ENCODE measurements around the gene FAM83D.
"Not testable (repeated sequence)": the region's sequence is repeated elsewhere in the genome, so short reads cannot be mapped to it uniquely, and the experiment has no call there.

Gene FAM83D

GRCh38 chr20:38934530-38934929 lies 8.3 kb downstream of the FAM83D start:
- no peak for DNase-seq (ENCODE audit: low read depth in 2 of 2)

- no peak for DNase-seq (ENCODE audit: low read depth in 2 of 2)
Measured at GRCh38 chr20:38935285-38935684, 9.1 kb downstream of the FAM83D start.

GRCh38 chr20:38935967-38936407 lies 9.8 kb downstream of the FAM83D start:
- no peak for DNase-seq (ENCODE audit: low read depth in 2 of 2)

- DNase-seq (ENCODE audit: low read depth in 2 of 2) = no peak
Measured at GRCh38 chr20:38937000-38937399, 10.8 kb downstream of the FAM83D start.

- no peak for DNase-seq (ENCODE audit: low read depth in 2 of 2)
Measured at GRCh38 chr20:38937978-38938473, 11.8 kb downstream of the FAM83D start.

GRCh38 chr20:38939686-38940085 lies 13.5 kb downstream of the FAM83D start:
- DNase-seq (ENCODE audit: low read depth in 2 of 2) = no peak

GRCh38 chr20:38940644-38941043 lies 14.4 kb downstream of the FAM83D start:
- DNase-seq (ENCODE audit: low read depth in 2 of 2) = no peak

- no peak for DNase-seq (ENCODE audit: low read depth in 2 of 2)
Measured at GRCh38 chr20:38941726-38942389, 15.6 kb downstream of the FAM83D start.

- no peak for DNase-seq (ENCODE audit: low read depth in 2 of 2)
Measured at GRCh38 chr20:38945012-38945411, 18.8 kb downstream of the FAM83D start.

- no peak for DNase-seq (ENCODE audit: low read depth in 2 of 2)
Measured at GRCh38 chr20:38946836-38947235, 20.6 kb downstream of the FAM83D start.

GRCh38 chr20:38947931-38948362 lies 21.7 kb downstream of the FAM83D start:
- DNase-seq (ENCODE audit: low read depth in 2 of 2) = no peak

GRCh38 chr20:38950254-38950653 lies 24.0 kb downstream of the FAM83D start:
- no peak for DNase-seq (ENCODE audit: low read depth in 2 of 2)

- DNase-seq (ENCODE audit: low read depth in 2 of 2) = no peak
Measured at GRCh38 chr20:38951611-38952010, 25.4 kb downstream of the FAM83D start.

GRCh38 chr20:38952153-38952552 lies 25.9 kb downstream of the FAM83D start:
- no peak for DNase-seq (ENCODE audit: low read depth in 2 of 2)

GRCh38 chr20:38953630-38954340 lies 27.6 kb downstream of the FAM83D start:
- DNase-seq (ENCODE audit: low read depth in 2 of 2) = no peak

- no peak for DNase-seq (ENCODE audit: low read depth in 2 of 2)
Measured at GRCh38 chr20:38957235-38957876, 31.1 kb downstream of the FAM83D start.

GRCh38 chr20:38957915-38958485 lies 31.8 kb downstream of the FAM83D start:
- DNase-seq (ENCODE audit: low read depth in 2 of 2) = no peak

- DNase-seq (ENCODE audit: low read depth in 2 of 2) = not testable (repeated sequence)
Measured at GRCh38 chr20:38960187-38960687, 34.0 kb downstream of the FAM83D start.

- no peak for DNase-seq (ENCODE audit: low read depth in 2 of 2)
Measured at GRCh38 chr20:38961530-38962043, 35.4 kb downstream of the FAM83D start.

GRCh38 chr20:38962044-38962927 lies 36.1 kb downstream of the FAM83D start, which contains the start of gene DHX35:
Gene DHX35, plus strand, starts transcription at chr20:38962344. Its CDS starts 24 bp downstream, at chr20:38962368.
- peak; percentile 97 to 98 for DNase-seq (ENCODE audit: low read depth in 2 of 2)

GRCh38 chr20:38962928-38963401 lies 36.7 kb downstream of the FAM83D start:
- DNase-seq (ENCODE audit: low read depth in 2 of 2) = no peak
